Smooth muscle cell (in vitro differentiated cells): Measurements from ENCODE around the gene MCMBP. TPM values are rescaled to one million over a fixed set of nuclear protein-coding genes. Genes with fewer than 3 reads are reported as not detected.

Source experiments
- DNase-seq: peaks from one replicate; lab custom pipeline; 2025; ENCODE audit not compliant: unreplicated experiment; lab: John Stamatoyannopoulos, UW
- H2AFZ ChIP-seq: fragments of 200-600 bp; sonication (generic); 2 replicates; pipeline ENCODE4 v1.6.0; 2016; ENCODE audit warnings: antibody characterized with exemption, low read depth, mild to moderate bottlenecking
- H3F3A ChIP-seq: fragments of 200-600 bp; sonication (generic); 2 replicates; pipeline ENCODE4 v1.6.0; 2017; ENCODE audit warnings: antibody characterized with exemption, low read depth
- H3K27ac ChIP-seq: fragments of 200-600 bp; sonication (generic); 2 replicates; pipeline ENCODE4 v1.5.1; 2016; ENCODE audit warnings: low read depth, mild to moderate bottlenecking
- H3K27me3 ChIP-seq: fragments of 200-600 bp; sonication (generic); 2 replicates; pipeline ENCODE4 v1.6.1; 2016; ENCODE audit warnings: low read depth, mild to moderate bottlenecking
- H3K36me3 ChIP-seq: fragments of 200-600 bp; sonication (generic); 2 replicates; pipeline ENCODE4 v1.5.1; 2016; ENCODE audit warnings: low read depth
- H3K4me1 ChIP-seq: fragments of 200-600 bp; sonication (generic); 2 replicates; pipeline ENCODE4 v1.5.1; 2016; ENCODE audit warnings: low read depth
- H3K4me2 ChIP-seq: fragments of 200-600 bp; sonication (generic); 2 replicates; pipeline ENCODE4 v1.6.0; 2016; ENCODE audit warnings: mild to moderate bottlenecking
- H3K4me3 ChIP-seq: fragments of 200-600 bp; sonication (generic); 2 replicates; pipeline ENCODE4 v1.5.1; 2016; ENCODE audit warnings: mild to moderate bottlenecking
- H3K79me2 ChIP-seq: fragments of 200-600 bp; sonication (generic); 2 replicates; pipeline ENCODE4 v1.6.0; 2016; ENCODE audit warnings: low read depth, mild to moderate bottlenecking
- H3K9ac ChIP-seq: fragments of 200-600 bp; sonication (generic); 2 replicates; pipeline ENCODE4 v1.6.0; 2016; ENCODE audit warnings: low read depth
- H3K9me3 ChIP-seq: fragments of 200-600 bp; sonication (generic); replicated peaks from 2 replicates; pipeline ENCODE4 v1.5.1; 2016; ENCODE audit warnings: low read depth
- H4K20me1 ChIP-seq: fragments of 200-600 bp; sonication (generic); 2 replicates; pipeline ENCODE4 v1.6.0; 2016; ENCODE audit warnings: low read depth
- WGBS: methylation state at CpG from one replicate; pipeline ENCODE4 v1.1.7; 2016; ENCODE audit warnings: low lambda C conversion rate; 5-methylcytosine and 5-hydroxymethylcytosine counted together
- polyA plus RNA-seq: library from polyadenylated mRNA; unstranded; fragments of >200 nt; fragmentation: Nextera tagmentation; extraction: Ambion mirVana; gene quantifications from 2 replicates; pipeline ENCODE4 v1.2.1, GENCODE V29; 2016
- total RNA-seq: library from RNA; depleted of rRNA; stranded (reverse); fragments of >200 nt; gene quantifications from 2 replicates; pipeline ENCODE4 v1.2.3, GENCODE V29; 2014
- TF ChIP-seq, protein P1 (sequence below): fragments of 200-600 bp; sonication (generic); IDR thresholded peaks from 2 replicates; pipeline ENCODE4 v1.5.1; 2017; ENCODE audit warnings: borderline replicate concordance, mild to moderate bottlenecking, antibody characterized with exemption; ENCODE audit not compliant: insufficient read depth, poor library complexity, severe bottlenecking

Gene MCMBP
- total and polyA plus RNA-seq, 2 experiments from 2014 or later, result 42.5 to 57.4 TPM

DNA sequence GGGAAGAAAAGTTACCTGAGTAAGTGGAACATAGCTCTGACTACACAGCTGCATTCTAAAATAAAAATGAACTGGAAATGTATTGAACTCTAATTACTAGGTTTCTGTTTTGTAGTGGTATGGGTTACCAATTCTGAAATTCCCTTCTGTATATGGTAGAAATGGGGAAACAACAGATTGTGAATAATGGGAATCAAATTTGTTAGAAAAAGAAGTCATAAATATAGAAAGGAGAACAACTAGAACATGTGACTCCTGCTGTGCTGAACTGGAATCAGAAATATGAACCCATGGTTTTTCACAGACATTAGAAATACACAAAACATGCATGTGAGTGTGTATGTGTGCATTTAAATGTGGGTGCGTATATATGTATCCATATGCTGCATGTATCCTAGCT, 27.0 kb downstream of the MCMBP start:
- H2AFZ ChIP-seq, result no peak overlapping the region
- no peaks in the 10 kb centered on the region for H3K4me1 ChIP-seq
- no peak for DNase-seq
- H3K27ac ChIP-seq, result no peak overlapping the region
- no peak overlapping the region for H3K4me3 ChIP-seq
- H3F3A ChIP-seq, result no peaks in the 10 kb centered on the region
- H3K27me3 ChIP-seq, result no peaks in the 10 kb centered on the region
- H3K9ac ChIP-seq, result no peak overlapping the region
- peaks cover 22% of the 10 kb centered on the region for H3K36me3 ChIP-seq
- no peak overlapping the region for H3K4me2 ChIP-seq
- TF ChIP-seq, protein P1, sequence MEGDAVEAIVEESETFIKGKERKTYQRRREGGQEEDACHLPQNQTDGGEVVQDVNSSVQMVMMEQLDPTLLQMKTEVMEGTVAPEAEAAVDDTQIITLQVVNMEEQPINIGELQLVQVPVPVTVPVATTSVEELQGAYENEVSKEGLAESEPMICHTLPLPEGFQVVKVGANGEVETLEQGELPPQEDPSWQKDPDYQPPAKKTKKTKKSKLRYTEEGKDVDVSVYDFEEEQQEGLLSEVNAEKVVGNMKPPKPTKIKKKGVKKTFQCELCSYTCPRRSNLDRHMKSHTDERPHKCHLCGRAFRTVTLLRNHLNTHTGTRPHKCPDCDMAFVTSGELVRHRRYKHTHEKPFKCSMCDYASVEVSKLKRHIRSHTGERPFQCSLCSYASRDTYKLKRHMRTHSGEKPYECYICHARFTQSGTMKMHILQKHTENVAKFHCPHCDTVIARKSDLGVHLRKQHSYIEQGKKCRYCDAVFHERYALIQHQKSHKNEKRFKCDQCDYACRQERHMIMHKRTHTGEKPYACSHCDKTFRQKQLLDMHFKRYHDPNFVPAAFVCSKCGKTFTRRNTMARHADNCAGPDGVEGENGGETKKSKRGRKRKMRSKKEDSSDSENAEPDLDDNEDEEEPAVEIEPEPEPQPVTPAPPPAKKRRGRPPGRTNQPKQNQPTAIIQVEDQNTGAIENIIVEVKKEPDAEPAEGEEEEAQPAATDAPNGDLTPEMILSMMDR, result no peak
- no peaks in the 10 kb centered on the region for H3K9me3 ChIP-seq
- no peaks in the 10 kb centered on the region for H3K79me2 ChIP-seq
- H4K20me1 ChIP-seq, result no peaks in the 10 kb centered on the region
- 100% methylated on average over 1 of the region's 1 CpG for WGBS

DNA sequence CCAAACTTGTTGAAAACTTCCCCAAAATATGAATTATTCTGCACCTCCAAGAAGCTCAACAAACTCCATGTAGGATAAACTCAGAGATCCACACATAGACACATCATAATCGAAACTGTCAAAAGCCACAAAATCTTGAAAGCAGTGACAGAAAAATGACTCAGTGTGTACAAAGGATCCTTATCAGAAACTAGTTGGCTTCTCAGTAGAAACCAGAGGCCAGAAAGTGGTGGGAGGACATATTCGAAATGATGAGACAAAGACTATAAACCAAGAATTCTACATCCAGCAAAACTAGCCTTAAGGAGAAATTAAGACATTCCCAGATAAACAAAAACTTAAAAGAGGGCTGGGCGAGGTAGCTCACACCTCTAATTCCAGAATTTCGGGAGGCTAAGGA, 38.5 kb downstream of the MCMBP start:
- WGBS, result 75% methylated on average over 4 of the region's 4 CpGs

DNA sequence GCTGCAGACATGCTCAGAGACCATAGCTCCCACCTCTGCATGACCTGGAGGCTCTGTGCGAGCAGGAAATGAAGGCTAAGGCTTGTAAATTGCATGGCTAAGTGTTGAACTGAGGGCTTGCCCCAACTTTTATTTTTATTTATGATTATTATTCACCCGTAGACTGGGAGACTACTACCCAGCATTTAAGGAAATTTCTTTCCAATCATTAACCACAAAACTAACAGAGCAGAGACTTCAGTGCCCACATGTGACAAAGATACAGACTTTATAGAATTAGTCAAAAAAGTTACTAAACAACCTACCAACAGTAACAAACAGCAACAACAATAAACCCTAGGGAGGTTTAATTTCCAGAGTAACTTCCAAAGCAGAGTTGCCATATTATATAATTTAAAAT, 39.7 kb downstream of the MCMBP start:
- Histone ChIP-seq H3K27me3 (no peaks in the 10 kb centered on the region), H3K27ac (no peak overlapping the region), H3K4me2 (no peak overlapping the region), H2AFZ (no peak overlapping the region), H3K79me2 (peaks cover 2% of the 10 kb centered on the region), H3K9ac (no peak overlapping the region), H3K4me3 (no peak overlapping the region), H3K36me3 (peaks cover 36% of the 10 kb centered on the region), H3K9me3 (no peaks in the 10 kb centered on the region), H3K4me1 (no peaks in the 10 kb centered on the region), H4K20me1 (no peaks in the 10 kb centered on the region), H3F3A (peaks cover 10% of the 10 kb centered on the region)
- TF ChIP-seq, protein P1, result no peak
- WGBS, result 89% methylated on average over 2 of the region's 2 CpGs
- no peak for DNase-seq

More for the DNA sequence above, 38.5 kb downstream of the MCMBP start:
- Histone ChIP-seq H4K20me1 (no peaks in the 10 kb centered on the region), H3K4me2 (no peak overlapping the region), H3K4me1 (no peaks in the 10 kb centered on the region), H3K27ac (peak overlapping the region; percentile 29), H3K9ac (no peak overlapping the region), H3K9me3 (no peaks in the 10 kb centered on the region), H3K79me2 (peaks cover 2% of the 10 kb centered on the region), H2AFZ (no peak overlapping the region), H3K4me3 (no peak overlapping the region), H3K27me3 (no peaks in the 10 kb centered on the region), H3K36me3 (peaks cover 43% of the 10 kb centered on the region), H3F3A (peaks cover 3% of the 10 kb centered on the region)
- TF ChIP-seq, protein P1, result no peak
- no peak for DNase-seq

DNA sequence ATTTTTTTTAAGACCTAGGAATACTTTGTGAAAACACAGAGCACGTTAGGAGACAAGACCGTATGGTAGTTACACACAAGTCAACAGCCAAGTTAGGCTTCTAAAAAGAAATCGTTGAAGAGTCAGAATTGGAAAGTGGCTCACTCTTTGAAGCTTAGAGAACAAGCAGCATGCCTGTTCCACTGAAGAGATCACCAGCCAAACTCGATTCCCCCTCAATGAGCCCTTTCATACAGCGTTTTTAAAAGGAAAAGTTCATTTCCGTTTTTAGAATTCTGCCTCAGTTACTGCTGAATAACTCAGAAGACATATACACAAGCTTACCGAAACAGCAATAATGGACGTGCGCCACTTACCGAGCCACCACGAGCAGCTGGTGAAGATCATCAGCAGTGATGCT, 41.0 kb downstream of the MCMBP start:
- Histone ChIP-seq H3F3A (peaks cover 14% of the 10 kb centered on the region), H3K4me1 (no peaks in the 10 kb centered on the region), H2AFZ (no peak overlapping the region), H3K4me3 (no peak overlapping the region), H3K79me2 (no peaks in the 10 kb centered on the region), H4K20me1 (no peaks in the 10 kb centered on the region), H3K4me2 (no peak overlapping the region), H3K36me3 (peaks cover 36% of the 10 kb centered on the region), H3K9ac (no peak overlapping the region), H3K9me3 (no peaks in the 10 kb centered on the region), H3K27me3 (no peaks in the 10 kb centered on the region), H3K27ac (no peak overlapping the region)
- DNase-seq, result no peak
- TF ChIP-seq, protein P1, result no peak
- 92% methylated on average over 11 of the region's 11 CpGs for WGBS
